Measurements from ENCODE around the gene INAFM1. TPM values are rescaled to one million over a fixed set of nuclear protein-coding genes. Genes with fewer than 3 reads are reported as not detected.
A peak's percentile ranks its signal among the peaks of the same experiment; 100 is the strongest.

Gene INAFM1
- total and polyA plus RNA-seq, 9 of the 15 experiments (the other 6 are each of a cell fraction or from before 2014, with no cell fraction given) = 0.71 to 30.9 (median 3.1) TPM

DNA sequence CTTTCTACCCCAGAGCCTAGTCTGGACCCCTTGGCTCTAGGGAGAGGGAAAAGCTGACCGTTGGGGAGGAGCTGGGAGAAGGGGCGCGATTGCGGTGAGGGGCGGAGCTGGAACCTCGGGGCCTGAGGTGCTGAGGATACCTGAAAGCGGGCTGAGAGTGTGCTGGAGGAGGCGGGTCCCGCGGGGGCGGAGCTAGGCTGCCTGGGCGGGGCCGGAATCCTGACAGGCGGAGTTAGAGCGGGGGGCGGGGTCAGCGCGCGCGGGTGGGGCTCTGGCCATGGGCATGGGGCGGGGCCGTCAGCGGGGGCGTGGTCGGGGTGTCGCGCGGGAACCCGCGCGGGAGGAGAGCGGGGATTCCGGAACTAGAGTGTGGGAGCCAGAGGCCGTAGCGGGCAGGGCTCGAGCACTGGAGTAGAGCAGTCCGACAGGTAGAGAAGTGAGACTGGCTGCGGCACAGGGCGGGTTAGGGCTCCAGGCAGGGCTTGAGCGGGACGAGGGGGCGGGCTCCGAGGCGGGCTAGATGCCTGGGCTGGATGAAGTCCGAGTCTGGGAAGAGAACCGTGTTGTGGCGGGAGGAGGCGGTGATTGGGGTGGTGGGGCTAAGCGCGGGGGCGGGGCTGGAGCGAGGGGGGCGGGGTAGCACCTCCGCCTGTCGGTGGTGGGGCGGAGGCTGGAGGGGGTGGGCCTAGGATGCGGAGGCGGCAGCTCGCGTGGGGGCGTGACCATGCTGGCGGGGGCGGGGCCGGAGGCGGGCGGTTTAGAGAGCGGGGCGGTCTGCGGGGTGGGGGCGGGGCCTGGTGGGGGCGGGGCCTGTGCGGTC, at the start of gene INAFM1 (continued):
- TF ChIP-seq, protein P1, sequence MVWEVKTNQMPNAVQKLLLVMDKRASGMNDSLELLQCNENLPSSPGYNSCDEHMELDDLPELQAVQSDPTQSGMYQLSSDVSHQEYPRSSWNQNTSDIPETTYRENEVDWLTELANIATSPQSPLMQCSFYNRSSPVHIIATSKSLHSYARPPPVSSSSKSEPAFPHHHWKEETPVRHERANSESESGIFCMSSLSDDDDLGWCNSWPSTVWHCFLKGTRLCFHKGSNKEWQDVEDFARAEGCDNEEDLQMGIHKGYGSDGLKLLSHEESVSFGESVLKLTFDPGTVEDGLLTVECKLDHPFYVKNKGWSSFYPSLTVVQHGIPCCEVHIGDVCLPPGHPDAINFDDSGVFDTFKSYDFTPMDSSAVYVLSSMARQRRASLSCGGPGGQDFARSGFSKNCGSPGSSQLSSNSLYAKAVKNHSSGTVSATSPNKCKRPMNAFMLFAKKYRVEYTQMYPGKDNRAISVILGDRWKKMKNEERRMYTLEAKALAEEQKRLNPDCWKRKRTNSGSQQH (CRISPR knock-in tag; IDR thresholded peaks at IDR 0.05) = peak; percentile 87
- TF ChIP-seq ZNF76 (CRISPR knock-in tag; IDR thresholded peaks at IDR 0.05; ENCODE audit: borderline replicate concordance) = no peak
- TF ChIP-seq, protein P2, sequence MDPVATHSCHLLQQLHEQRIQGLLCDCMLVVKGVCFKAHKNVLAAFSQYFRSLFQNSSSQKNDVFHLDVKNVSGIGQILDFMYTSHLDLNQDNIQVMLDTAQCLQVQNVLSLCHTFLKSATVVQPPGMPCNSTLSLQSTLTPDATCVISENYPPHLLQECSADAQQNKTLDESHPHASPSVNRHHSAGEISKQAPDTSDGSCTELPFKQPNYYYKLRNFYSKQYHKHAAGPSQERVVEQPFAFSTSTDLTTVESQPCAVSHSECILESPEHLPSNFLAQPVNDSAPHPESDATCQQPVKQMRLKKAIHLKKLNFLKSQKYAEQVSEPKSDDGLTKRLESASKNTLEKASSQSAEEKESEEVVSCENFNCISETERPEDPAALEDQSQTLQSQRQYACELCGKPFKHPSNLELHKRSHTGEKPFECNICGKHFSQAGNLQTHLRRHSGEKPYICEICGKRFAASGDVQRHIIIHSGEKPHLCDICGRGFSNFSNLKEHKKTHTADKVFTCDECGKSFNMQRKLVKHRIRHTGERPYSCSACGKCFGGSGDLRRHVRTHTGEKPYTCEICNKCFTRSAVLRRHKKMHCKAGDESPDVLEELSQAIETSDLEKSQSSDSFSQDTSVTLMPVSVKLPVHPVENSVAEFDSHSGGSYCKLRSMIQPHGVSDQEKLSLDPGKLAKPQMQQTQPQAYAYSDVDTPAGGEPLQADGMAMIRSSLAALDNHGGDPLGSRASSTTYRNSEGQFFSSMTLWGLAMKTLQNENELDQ (CRISPR knock-in tag; IDR thresholded peaks at IDR 0.05; ENCODE audit: borderline replicate concordance) = no peak
- TF ChIP-seq NFE2L1 (tag; IDR thresholded peaks at IDR 0.05; ENCODE audit: borderline replicate concordance, low read depth) = no peak
- TF ChIP-seq ZNF699 (CRISPR knock-in tag; IDR thresholded peaks at IDR 0.05; ENCODE audit: insufficient replicate concordance) = no peak
- TF ChIP-seq HDAC2 (IDR thresholded peaks at IDR 0.05) = no peak
- no peak for TF ChIP-seq ZNF408 (CRISPR knock-in tag; IDR thresholded peaks at IDR 0.05; ENCODE audit: low read depth)
- TF ChIP-seq, protein P3, sequence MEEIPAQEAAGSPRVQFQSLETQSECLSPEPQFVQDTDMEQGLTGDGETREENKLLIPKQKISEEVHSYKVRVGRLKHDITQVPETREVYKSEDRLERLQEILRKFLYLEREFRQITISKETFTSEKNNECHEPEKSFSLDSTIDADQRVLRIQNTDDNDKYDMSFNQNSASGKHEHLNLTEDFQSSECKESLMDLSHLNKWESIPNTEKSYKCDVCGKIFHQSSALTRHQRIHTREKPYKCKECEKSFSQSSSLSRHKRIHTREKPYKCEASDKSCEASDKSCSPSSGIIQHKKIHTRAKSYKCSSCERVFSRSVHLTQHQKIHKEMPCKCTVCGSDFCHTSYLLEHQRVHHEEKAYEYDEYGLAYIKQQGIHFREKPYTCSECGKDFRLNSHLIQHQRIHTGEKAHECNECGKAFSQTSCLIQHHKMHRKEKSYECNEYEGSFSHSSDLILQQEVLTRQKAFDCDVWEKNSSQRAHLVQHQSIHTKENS (CRISPR knock-in tag; IDR thresholded peaks at IDR 0.05) = peak; percentile 60; the same call in 1 of the 2 replicates
- TF ChIP-seq ZNF12 (CRISPR knock-in tag; IDR thresholded peaks at IDR 0.05) = no peak; the same call in 1 of the 2 replicates
- peak; percentile 63 for TF ChIP-seq MYC (IDR thresholded peaks at IDR 0.05; ENCODE audit: low read depth, low read length)
- TF ChIP-seq MYC (CRISPR knock-in tag; IDR thresholded peaks at IDR 0.05; ENCODE audit: borderline replicate concordance, low read depth) = no peak
- TF ChIP-seq ZFP30 (CRISPR knock-in tag; IDR thresholded peaks at IDR 0.05; ENCODE audit: borderline replicate concordance) = no peak
- no peak for TF ChIP-seq JUN (IDR thresholded peaks at IDR 0.05; ENCODE audit: borderline replicate concordance, low read depth, low read length)
- TF ChIP-seq JUN (CRISPR knock-in tag; IDR thresholded peaks at IDR 0.05; ENCODE audit: borderline replicate concordance) = no peak
- no peak for TF ChIP-seq ETS2 (tag; IDR thresholded peaks at IDR 0.05; ENCODE audit: borderline replicate concordance, poor library complexity, severe bottlenecking)
- no peak for TF ChIP-seq EHMT2 (IDR thresholded peaks at IDR 0.05)
- peak; percentile 85; the same call in 1 of the 2 replicates for TF ChIP-seq LCOR (CRISPR knock-in tag; IDR thresholded peaks at IDR 0.05)
- no peak for TF ChIP-seq CBX8 (IDR thresholded peaks at IDR 0.05; ENCODE audit: borderline replicate concordance, extremely low read depth, low read depth, low read length, poor library complexity, severe bottlenecking)
- TF ChIP-seq ZNF583 (CRISPR knock-in tag; IDR thresholded peaks at IDR 0.05) = no peak
- TF ChIP-seq SMC3 (conservative IDR thresholded peaks at IDR 0.05; ENCODE audit: insufficient read depth, low read depth, low read length) = no peak
- no peak for TF ChIP-seq MCM7 (IDR thresholded peaks at IDR 0.05)
- TF ChIP-seq, protein P4, sequence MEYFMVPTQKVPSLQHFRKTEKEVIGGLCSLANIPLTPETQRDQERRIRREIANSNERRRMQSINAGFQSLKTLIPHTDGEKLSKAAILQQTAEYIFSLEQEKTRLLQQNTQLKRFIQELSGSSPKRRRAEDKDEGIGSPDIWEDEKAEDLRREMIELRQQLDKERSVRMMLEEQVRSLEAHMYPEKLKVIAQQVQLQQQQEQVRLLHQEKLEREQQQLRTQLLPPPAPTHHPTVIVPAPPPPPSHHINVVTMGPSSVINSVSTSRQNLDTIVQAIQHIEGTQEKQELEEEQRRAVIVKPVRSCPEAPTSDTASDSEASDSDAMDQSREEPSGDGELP (CRISPR knock-in tag; IDR thresholded peaks at IDR 0.05; ENCODE audit: borderline replicate concordance) = peak; percentile 20

Measured in K562 (cell line).